ENCODE results near the gene ZRANB1. TPM values are rescaled to one million over a fixed set of nuclear protein-coding genes. Genes with fewer than 3 reads are reported as not detected.

The ZRANB1 gene
- total and polyA plus RNA-seq, 2 experiments from 2014 or later = 6.6 to 21.9 TPM

GRCh38 chr10:124977648-124978375 is 35.9 kb downstream of the ZRANB1 start:
- no peak overlapping the region for H2AFZ ChIP-seq
- H3K4me3 ChIP-seq = no peak overlapping the region
- no peaks in the 10 kb centered on the region for H3K27me3 ChIP-seq (replicated peaks; ENCODE audit: insufficient read depth)
- H3F3A ChIP-seq (ENCODE audit: insufficient read depth) = peaks cover 14% of the 10 kb centered on the region; the same call in 1 of the 2 replicates
- H3K4me2 ChIP-seq (ENCODE audit: unreplicated experiment) = no peak overlapping the region
- no peak overlapping the region for H3K27ac ChIP-seq
- TF ChIP-seq EZH2phosphoT487 (IDR thresholded peaks at IDR 0.05; ENCODE audit: insufficient read depth, low read depth) (no peak), EZH2 (IDR thresholded peaks at IDR 0.05; ENCODE audit: insufficient read depth, poor library complexity, severe bottlenecking) (no peak)
- H3K4me1 ChIP-seq (ENCODE audit: insufficient read depth) = no peaks in the 10 kb centered on the region
- in situ Hi-C loops (cut with MboI) = no loop called here
- H4K20me1 ChIP-seq (ENCODE audit: insufficient read depth) = 0 out of 2 replicates have a peak, but pooled peaks cover 15% of the 10 kb centered on the region
- H3K79me2 ChIP-seq (ENCODE audit: insufficient read depth) = peaks cover 96% of the 10 kb centered on the region
- DNase-seq = no peak
- 74 to 77% methylated on average over 4 of the region's 4 CpGs for WGBS, 2 experiments (ENCODE audit: low coverage in 1 of 2, low lambda C conversion rate in 2 of 2, missing lambda C conversion rate in 2 of 2)
- H3K9me3 ChIP-seq (ENCODE audit: low read depth) = no peaks in the 10 kb centered on the region
- no peaks in the 10 kb centered on the region for H3K9me2 ChIP-seq (ENCODE audit: insufficient read depth)
- H3K9ac ChIP-seq = no peak overlapping the region
- peaks cover 23% of the 10 kb centered on the region; the same call in 1 of the 2 replicates for H3K36me3 ChIP-seq (ENCODE audit: low read depth)

GRCh38 chr10:124978376-124978725 is 36.4 kb downstream of the ZRANB1 start:
- Histone ChIP-seq H3K36me3 (ENCODE audit: low read depth) (peaks cover 29% of the 10 kb centered on the region), H3K27me3 (replicated peaks; ENCODE audit: insufficient read depth) (no peaks in the 10 kb centered on the region), H3K9ac (no peak overlapping the region), H3K9me3 (ENCODE audit: low read depth) (no peaks in the 10 kb centered on the region), H2AFZ (no peak overlapping the region), H3K4me3 (no peak overlapping the region), H3K27ac (no peak overlapping the region), H3K4me1 (ENCODE audit: insufficient read depth) (no peaks in the 10 kb centered on the region), H3K9me2 (ENCODE audit: insufficient read depth) (no peaks in the 10 kb centered on the region), H3F3A (ENCODE audit: insufficient read depth) (peaks cover 18% of the 10 kb centered on the region; the same call in 1 of the 2 replicates), H3K4me2 (ENCODE audit: unreplicated experiment) (no peak overlapping the region), H3K79me2 (ENCODE audit: insufficient read depth) (peaks cover 96% of the 10 kb centered on the region), H4K20me1 (ENCODE audit: insufficient read depth) (0 out of 2 replicates have a peak, but pooled peaks cover 15% of the 10 kb centered on the region)
- in situ Hi-C loops (cut with MboI) = no loop called here
- no peak for DNase-seq
- WGBS, 2 experiments (ENCODE audit: low coverage in 1 of 2, low lambda C conversion rate in 2 of 2, missing lambda C conversion rate in 2 of 2) = 96 to 97% methylated on average over 5 of the region's 5 CpGs
- no peak for TF ChIP-seq EZH2 (IDR thresholded peaks at IDR 0.05; ENCODE audit: insufficient read depth, poor library complexity, severe bottlenecking)

- 0 out of 2 replicates have a peak, but pooled peaks cover 15% of the 10 kb centered on the region for H4K20me1 ChIP-seq (ENCODE audit: insufficient read depth)
- H3K4me3 ChIP-seq = no peak overlapping the region
- TF ChIP-seq EZH2 (IDR thresholded peaks at IDR 0.05; ENCODE audit: insufficient read depth, poor library complexity, severe bottlenecking) (no peak), EZH2phosphoT487 (IDR thresholded peaks at IDR 0.05; ENCODE audit: insufficient read depth, low read depth) (no peak)
- 75 to 76% methylated on average over 6 of the region's 6 CpGs for WGBS, 2 experiments (ENCODE audit: low coverage in 1 of 2, low lambda C conversion rate in 2 of 2, missing lambda C conversion rate in 2 of 2)
- H3K9me2 ChIP-seq (ENCODE audit: insufficient read depth) = no peaks in the 10 kb centered on the region
- no peak overlapping the region for H3K4me2 ChIP-seq (ENCODE audit: unreplicated experiment)
- peaks cover 63% of the 10 kb centered on the region for H3F3A ChIP-seq (ENCODE audit: insufficient read depth)
- no peaks in the 10 kb centered on the region for H3K9me3 ChIP-seq (ENCODE audit: low read depth)
- no peak overlapping the region for H3K27ac ChIP-seq
- no peak overlapping the region for H2AFZ ChIP-seq
- in situ Hi-C loops (cut with MboI) = no loop called here
- no peaks in the 10 kb centered on the region for H3K27me3 ChIP-seq (replicated peaks; ENCODE audit: insufficient read depth)
- peaks cover 70% of the 10 kb centered on the region for H3K79me2 ChIP-seq (ENCODE audit: insufficient read depth)
- no peaks in the 10 kb centered on the region for H3K4me1 ChIP-seq (ENCODE audit: insufficient read depth)
- no peak for DNase-seq
- no peak overlapping the region for H3K9ac ChIP-seq
- H3K36me3 ChIP-seq (ENCODE audit: low read depth) = peaks cover 59% of the 10 kb centered on the region
These were observed 41.4 kb downstream of the ZRANB1 start for GRCh38 chr10:124983321-124983720.

GRCh38 chr10:124984376-124984775 is 42.5 kb downstream of the ZRANB1 start:
- Histone ChIP-seq H3K27ac (no peak overlapping the region), H2AFZ (no peak overlapping the region), H3K4me3 (no peak overlapping the region), H3K9me3 (ENCODE audit: low read depth) (no peaks in the 10 kb centered on the region), H3F3A (ENCODE audit: insufficient read depth) (peaks cover 69% of the 10 kb centered on the region), H3K4me2 (ENCODE audit: unreplicated experiment) (no peak overlapping the region), H3K27me3 (replicated peaks; ENCODE audit: insufficient read depth) (no peaks in the 10 kb centered on the region), H3K9me2 (ENCODE audit: insufficient read depth) (no peaks in the 10 kb centered on the region), H3K36me3 (ENCODE audit: low read depth) (peaks cover 56% of the 10 kb centered on the region), H3K4me1 (ENCODE audit: insufficient read depth) (peaks cover under 1% of the 10 kb centered on the region; the same call in 1 of the 2 replicates), H4K20me1 (ENCODE audit: insufficient read depth) (0 out of 2 replicates have a peak, but pooled peaks cover 8% of the 10 kb centered on the region), H3K9ac (no peak overlapping the region), H3K79me2 (ENCODE audit: insufficient read depth) (peaks cover 60% of the 10 kb centered on the region)
- TF ChIP-seq EZH2phosphoT487 (IDR thresholded peaks at IDR 0.05; ENCODE audit: insufficient read depth, low read depth) (no peak), EZH2 (IDR thresholded peaks at IDR 0.05; ENCODE audit: insufficient read depth, poor library complexity, severe bottlenecking) (no peak)
- no peak for DNase-seq
- 84 to 97% methylated on average over 1 of the region's 1 CpG for WGBS, 2 experiments (ENCODE audit: low coverage in 1 of 2, low lambda C conversion rate in 2 of 2, missing lambda C conversion rate in 2 of 2)
- in situ Hi-C loops (cut with MboI) = no loop called here

Data from GM23248 (cell line).